Trophoblast cell (in vitro differentiated cells and primary cell): ENCODE data around the gene CACNB2.

ENCODE experiments used
- DNase-seq, 2 donors: peaks; one replicate each; pipeline ENCODE4 v3.0.0-alpha.2; 2016
- H2AFZ ChIP-seq: 2 replicates; pipeline ENCODE4 v1.6.1; 2013; ENCODE audit warnings: low read length, moderate library complexity, mild to moderate bottlenecking; ENCODE audit not compliant: insufficient read depth, poor library complexity
- H2AK5ac ChIP-seq: 2 replicates; pipeline ENCODE4 v1.6.1; 2013; ENCODE audit warnings: mild to moderate bottlenecking, low read length
- H2BK120ac ChIP-seq: 2 replicates; pipeline ENCODE4 v1.6.1; 2013; ENCODE audit warnings: low read length, mild to moderate bottlenecking, moderate library complexity; ENCODE audit not compliant: insufficient read depth, poor library complexity
- H2BK12ac ChIP-seq: 2 replicates; pipeline ENCODE4 v1.6.1; 2013; ENCODE audit warnings: mild to moderate bottlenecking, low read length, moderate library complexity
- H2BK5ac ChIP-seq: 2 replicates; pipeline ENCODE4 v1.6.1; 2013; ENCODE audit warnings: low read length, low read depth, moderate library complexity, mild to moderate bottlenecking; ENCODE audit not compliant: poor library complexity
- H3K14ac ChIP-seq: 2 replicates; pipeline ENCODE4 v1.6.1; 2013; ENCODE audit warnings: mild to moderate bottlenecking, low read length
- H3K18ac ChIP-seq: 2 replicates; pipeline ENCODE4 v1.6.1; 2013; ENCODE audit warnings: mild to moderate bottlenecking, low read length
- H3K23ac ChIP-seq: 2 replicates; pipeline ENCODE4 v1.6.1; 2013; ENCODE audit warnings: low read length
- H3K27ac ChIP-seq: 2 replicates; pipeline ENCODE4 v1.5.1; 2013; ENCODE audit warnings: low read depth, mild to moderate bottlenecking, inconsistent platforms, low read length, moderate library complexity
- H3K27me3 ChIP-seq: 2 replicates; pipeline ENCODE4 v1.6.1; 2013; ENCODE audit warnings: inconsistent platforms, mild to moderate bottlenecking, low read length, moderate library complexity; ENCODE audit not compliant: insufficient read depth
- H3K36me3 ChIP-seq, 2 experiments: 1 replicate in 1 of 2; 2 replicates in 1 of 2; pipeline ENCODE4 v1.6.1; 2013; ENCODE audit warnings: low read length in 2 of 2, mild to moderate bottlenecking in 2 of 2, moderate library complexity in 1 of 2; ENCODE audit not compliant: insufficient read depth in 2 of 2, control insufficient read depth in 1 of 2
- H3K4ac ChIP-seq: 2 replicates; pipeline ENCODE4 v1.6.1; 2013; ENCODE audit warnings: low read depth, mild to moderate bottlenecking, low read length, moderate library complexity
- H3K4me1 ChIP-seq, 2 experiments: 1 replicate in 1 of 2; 2 replicates in 1 of 2; pipeline ENCODE4 v1.6.1; 2013; ENCODE audit warnings: low read length in 2 of 2, mild to moderate bottlenecking in 2 of 2, moderate library complexity in 1 of 2; ENCODE audit not compliant: insufficient read depth in 2 of 2, control insufficient read depth in 1 of 2
- H3K4me2 ChIP-seq: 2 replicates; pipeline ENCODE4 v1.6.1; 2013; ENCODE audit warnings: inconsistent platforms, mild to moderate bottlenecking, low read length, moderate library complexity
- H3K4me3 ChIP-seq: 2 replicates; pipeline ENCODE4 v1.5.1; 2013; ENCODE audit warnings: mild to moderate bottlenecking, low read depth, low read length, inconsistent platforms
- H3K79me1 ChIP-seq: one replicate; pipeline ENCODE4 v1.6.1; 2013; ENCODE audit warnings: low read length
- H3K79me2 ChIP-seq: 2 replicates; pipeline ENCODE4 v1.6.1; 2013; ENCODE audit warnings: low read length, mild to moderate bottlenecking; ENCODE audit not compliant: control insufficient read depth, insufficient read depth, poor library complexity
- H3K9ac ChIP-seq: 2 replicates; pipeline ENCODE4 v1.6.1; 2013; ENCODE audit warnings: mild to moderate bottlenecking, low read length
- H3K9me3 ChIP-seq: 2 replicates; pipeline ENCODE4 v1.6.1; 2013; ENCODE audit warnings: low read depth, mild to moderate bottlenecking, control low read depth, inconsistent platforms, low read length; ENCODE audit not compliant: insufficient read depth
- H4K12ac ChIP-seq: 2 replicates; pipeline ENCODE4 v1.6.1; 2013; ENCODE audit warnings: low read depth, mild to moderate bottlenecking, low read length, moderate library complexity
- H4K8ac ChIP-seq: 2 replicates; pipeline ENCODE4 v1.6.1; 2013; ENCODE audit warnings: low read depth, mild to moderate bottlenecking, low read length, moderate library complexity
- H4K91ac ChIP-seq: one replicate; pipeline ENCODE4 v1.6.1; 2013; ENCODE audit warnings: low read depth, mild to moderate bottlenecking, low read length, moderate library complexity
- WGBS: extraction: QIAGEN DNeasy Blood & Tissue Kit; methylation state at CpG from one replicate; pipeline ENCODE4 v1.1.7; 2013; ENCODE audit warnings: missing lambda C conversion rate; ENCODE audit not compliant: insufficient read length, insufficient coverage; ENCODE audit errors: extremely low coverage; 5-methylcytosine and 5-hydroxymethylcytosine counted together

The CACNB2 gene

DNA sequence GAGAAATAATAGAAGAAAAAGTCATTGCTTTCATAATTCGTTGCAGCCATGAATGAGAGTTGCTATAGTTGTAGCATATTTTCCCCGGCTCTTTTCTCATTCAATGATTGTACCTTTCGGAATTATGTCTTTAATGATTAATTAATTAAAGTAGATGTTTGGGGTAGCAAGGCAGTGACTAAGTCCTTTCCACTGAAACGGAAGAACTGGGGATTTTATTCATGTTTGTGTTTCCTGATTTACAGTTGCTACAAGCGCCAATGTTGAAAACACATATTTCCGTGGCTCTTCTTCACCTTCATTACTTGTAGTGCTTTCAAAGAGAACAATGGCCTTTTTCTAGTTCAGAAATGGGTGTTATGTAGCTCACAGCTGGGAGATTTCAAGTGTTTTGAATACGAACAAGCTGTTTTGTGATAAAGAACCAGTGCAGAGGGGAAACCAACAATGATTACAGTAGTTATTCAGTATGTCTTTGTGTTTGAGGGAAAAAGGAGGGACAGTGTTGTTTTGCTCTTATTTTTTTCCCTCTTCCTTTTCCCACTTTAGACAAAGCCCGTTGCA, 357.7 kb downstream of the CACNB2 start:
- no peak overlapping the region for H2BK12ac ChIP-seq
- no peaks in the 10 kb centered on the region for H3K9me3 ChIP-seq
- H2BK120ac ChIP-seq: no peak overlapping the region
- H3K4ac ChIP-seq: no peak overlapping the region
- no peak overlapping the region for H3K18ac ChIP-seq
- H2AFZ ChIP-seq: no peak overlapping the region
- H3K79me1 ChIP-seq: no peaks in the 10 kb centered on the region
- H3K23ac ChIP-seq: no peak overlapping the region
- H3K79me2 ChIP-seq: no peaks in the 10 kb centered on the region
- H3K9ac ChIP-seq: no peak overlapping the region
- no peak overlapping the region for H2BK5ac ChIP-seq
- no peak overlapping the region for H2AK5ac ChIP-seq
- H3K27me3 ChIP-seq: no peaks in the 10 kb centered on the region
- no CpG with 5 or more reads among the region's 8 CpGs for WGBS
- no peaks in the 10 kb centered on the region for H3K4me1 ChIP-seq
- no peak overlapping the region for H3K14ac ChIP-seq
- H3K27ac ChIP-seq: no peak overlapping the region
- H3K36me3 ChIP-seq: no peaks in the 10 kb centered on the region
- no peak overlapping the region for H3K4me2 ChIP-seq
- DNase-seq: no peak
- no peak overlapping the region for H4K91ac ChIP-seq
- no peak overlapping the region for H4K8ac ChIP-seq
- H3K4me3 ChIP-seq: no peak overlapping the region
- no peak overlapping the region for H4K12ac ChIP-seq

DNA sequence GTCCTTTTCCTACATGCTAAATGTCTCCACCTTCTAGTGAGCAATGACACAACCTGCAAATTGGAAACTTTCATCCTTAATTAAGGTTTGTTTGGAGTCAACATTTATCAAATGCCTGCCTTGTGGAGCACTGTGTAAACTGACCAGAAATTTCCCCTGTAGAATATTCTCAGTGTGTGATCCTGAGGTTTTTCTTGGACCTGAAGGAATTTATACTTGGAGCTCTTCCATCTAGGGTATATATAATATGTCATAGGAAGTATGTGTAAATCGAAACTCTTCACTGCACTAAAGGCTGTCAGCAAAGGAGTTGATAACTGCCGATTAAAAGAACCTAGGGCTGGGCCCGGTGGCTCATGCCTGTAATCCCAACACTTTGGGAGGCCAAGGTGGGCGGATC, 358.8 kb downstream of the CACNB2 start:
- H3K4ac ChIP-seq: no peak overlapping the region
- WGBS: no CpG with 5 or more reads among the region's 4 CpGs
- H3K14ac ChIP-seq: no peak overlapping the region
- no peak overlapping the region for H3K4me2 ChIP-seq
- no peak overlapping the region for H4K8ac ChIP-seq
- H4K12ac ChIP-seq: no peak overlapping the region
- H2BK5ac ChIP-seq: no peak overlapping the region
- no peaks in the 10 kb centered on the region for H3K79me2 ChIP-seq
- H3K4me3 ChIP-seq: no peak overlapping the region
- H2BK120ac ChIP-seq: no peak overlapping the region
- H3K79me1 ChIP-seq: no peaks in the 10 kb centered on the region
- no peaks in the 10 kb centered on the region for H3K4me1 ChIP-seq
- H3K9me3 ChIP-seq: no peaks in the 10 kb centered on the region
- no peak overlapping the region for H2BK12ac ChIP-seq
- H4K91ac ChIP-seq: no peak overlapping the region
- no peak overlapping the region for H3K23ac ChIP-seq
- no peak overlapping the region for H2AFZ ChIP-seq
- no peak overlapping the region for H2AK5ac ChIP-seq
- H3K18ac ChIP-seq: no peak overlapping the region
- H3K27me3 ChIP-seq: no peaks in the 10 kb centered on the region
- no peaks in the 10 kb centered on the region for H3K36me3 ChIP-seq
- no peak overlapping the region for H3K9ac ChIP-seq
- DNase-seq: no peak
- no peak overlapping the region for H3K27ac ChIP-seq

DNA sequence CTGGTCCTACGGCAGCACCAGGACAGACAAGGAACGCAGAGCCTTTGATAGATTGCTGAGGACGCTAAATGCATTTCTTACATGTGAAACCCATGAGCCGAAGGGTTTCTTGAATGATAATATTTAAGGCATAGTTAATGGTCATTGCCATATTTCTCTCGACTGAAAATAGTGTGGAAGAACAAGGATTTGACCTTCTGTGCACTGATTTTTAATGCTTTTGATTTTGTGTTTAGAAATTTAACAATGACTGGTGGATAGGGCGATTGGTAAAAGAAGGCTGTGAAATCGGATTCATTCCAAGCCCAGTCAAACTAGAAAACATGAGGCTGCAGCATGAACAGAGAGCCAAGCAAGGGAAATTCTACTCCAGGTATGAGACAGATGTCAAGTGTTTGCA, 360.4 kb downstream of the CACNB2 start:
- no CpG with 5 or more reads among the region's 7 CpGs for WGBS

DNA sequence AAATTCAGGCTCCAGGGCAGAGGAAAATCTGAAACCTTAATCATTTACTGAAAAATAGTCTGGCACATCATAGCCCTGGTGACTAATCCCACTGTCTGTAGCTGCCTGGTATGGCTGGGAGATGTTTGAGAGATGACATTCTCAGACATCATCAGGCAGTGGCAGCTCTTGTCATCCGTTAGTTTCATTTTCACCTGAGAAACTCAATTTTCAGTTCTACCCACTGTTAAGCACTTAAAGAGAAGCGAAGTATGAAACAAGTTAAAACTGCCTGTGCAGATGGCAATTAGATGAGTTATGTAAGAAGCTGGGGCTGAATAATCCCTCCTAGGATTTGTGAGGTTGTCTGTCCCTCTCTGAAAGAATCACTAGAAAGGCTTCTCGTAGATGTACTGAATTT, 361.0 kb downstream of the CACNB2 start:
- H3K14ac ChIP-seq: no peak overlapping the region
- no peak overlapping the region for H3K18ac ChIP-seq
- H2AFZ ChIP-seq: no peak overlapping the region
- H3K4me2 ChIP-seq: no peak overlapping the region
- H3K4ac ChIP-seq: no peak overlapping the region
- H3K79me1 ChIP-seq: no peaks in the 10 kb centered on the region
- H3K27me3 ChIP-seq: no peaks in the 10 kb centered on the region
- no peak overlapping the region for H3K23ac ChIP-seq
- H3K79me2 ChIP-seq: no peaks in the 10 kb centered on the region
- H3K9me3 ChIP-seq: no peaks in the 10 kb centered on the region
- H4K91ac ChIP-seq: no peak overlapping the region
- no peak overlapping the region for H3K27ac ChIP-seq
- WGBS: no CpG with 5 or more reads among the region's 3 CpGs
- H4K8ac ChIP-seq: no peak overlapping the region
- H4K12ac ChIP-seq: no peak overlapping the region
- H3K4me3 ChIP-seq: no peak overlapping the region
- H2AK5ac ChIP-seq: no peak overlapping the region
- no peak overlapping the region for H2BK120ac ChIP-seq
- no peak overlapping the region for H2BK5ac ChIP-seq
- no peaks in the 10 kb centered on the region for H3K36me3 ChIP-seq
- H3K9ac ChIP-seq: no peak overlapping the region
- no peak overlapping the region for H2BK12ac ChIP-seq
- H3K4me1 ChIP-seq: no peaks in the 10 kb centered on the region
- DNase-seq: peak in 1 of 2 donors; percentile 9

More for the DNA sequence above, 360.4 kb downstream of the CACNB2 start:
- Histone ChIP-seq H2BK5ac (no peak overlapping the region), H3K27me3 (no peaks in the 10 kb centered on the region), H2BK120ac (no peak overlapping the region), H3K14ac (no peak overlapping the region), H3K4me2 (no peak overlapping the region), H3K4me1 (no peaks in the 10 kb centered on the region), H3K36me3 (no peaks in the 10 kb centered on the region), H3K4ac (no peak overlapping the region), H3K4me3 (no peak overlapping the region), H4K12ac (no peak overlapping the region), H3K23ac (no peak overlapping the region), H3K18ac (no peak overlapping the region), H4K8ac (no peak overlapping the region), H4K91ac (no peak overlapping the region), H2AK5ac (no peak overlapping the region), H3K9ac (no peak overlapping the region), H2BK12ac (no peak overlapping the region), H3K27ac (no peak overlapping the region), H3K79me2 (no peaks in the 10 kb centered on the region), H2AFZ (no peak overlapping the region), H3K79me1 (no peaks in the 10 kb centered on the region), H3K9me3 (no peaks in the 10 kb centered on the region)
- no peak for DNase-seq
